ENCODE measurements around the gene MFAP3. TPM values are rescaled to one million over a fixed set of nuclear protein-coding genes. Genes with fewer than 3 reads are reported as not detected.

The MFAP3 gene
- total RNA-seq, 1 donor from 2014 or later: 163 TPM

DNA sequence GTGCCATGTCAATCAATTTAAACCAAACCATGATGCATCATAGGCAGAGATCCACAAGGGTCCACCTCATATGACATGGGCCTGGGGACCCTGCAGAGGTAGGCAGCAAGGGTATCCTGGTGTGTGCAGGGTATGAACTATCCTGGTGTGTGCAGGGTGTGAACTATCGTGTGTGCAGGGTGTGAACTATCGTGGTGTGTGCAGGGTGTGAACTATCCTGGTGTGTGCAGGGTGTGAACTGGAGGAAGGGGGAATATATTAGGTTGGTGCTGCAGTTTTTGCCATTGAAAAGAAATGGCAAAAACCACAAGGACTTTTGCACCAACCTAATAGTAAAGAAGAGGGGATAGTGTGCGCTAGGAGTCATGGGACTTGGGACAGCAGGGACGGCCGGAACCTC lies 50.0 kb downstream of the MFAP3 start:
- FAIRE-seq (no peak), DNase-seq (ENCODE audit: low spot score in 2 of 2) (no peak)

DNA sequence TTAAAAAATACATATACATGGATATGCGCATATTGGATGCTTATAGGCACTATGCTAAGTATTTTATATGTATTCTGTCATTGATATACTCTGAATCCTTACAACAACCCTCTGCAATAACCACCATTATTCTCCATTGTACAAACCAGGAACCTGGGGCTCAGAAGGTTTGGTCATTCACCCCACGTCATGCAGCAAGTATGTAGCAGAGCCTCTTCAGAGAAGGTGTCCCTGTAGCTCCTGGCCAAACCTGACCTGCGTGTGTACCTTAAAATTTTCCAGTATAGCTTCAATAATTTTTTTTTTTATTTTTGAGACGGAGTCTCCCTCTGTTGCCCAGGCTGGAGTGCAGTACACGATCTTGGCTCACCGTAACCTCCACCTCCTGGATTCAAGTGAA lies 51.9 kb downstream of the MFAP3 start:
- no peak for FAIRE-seq

DNA sequence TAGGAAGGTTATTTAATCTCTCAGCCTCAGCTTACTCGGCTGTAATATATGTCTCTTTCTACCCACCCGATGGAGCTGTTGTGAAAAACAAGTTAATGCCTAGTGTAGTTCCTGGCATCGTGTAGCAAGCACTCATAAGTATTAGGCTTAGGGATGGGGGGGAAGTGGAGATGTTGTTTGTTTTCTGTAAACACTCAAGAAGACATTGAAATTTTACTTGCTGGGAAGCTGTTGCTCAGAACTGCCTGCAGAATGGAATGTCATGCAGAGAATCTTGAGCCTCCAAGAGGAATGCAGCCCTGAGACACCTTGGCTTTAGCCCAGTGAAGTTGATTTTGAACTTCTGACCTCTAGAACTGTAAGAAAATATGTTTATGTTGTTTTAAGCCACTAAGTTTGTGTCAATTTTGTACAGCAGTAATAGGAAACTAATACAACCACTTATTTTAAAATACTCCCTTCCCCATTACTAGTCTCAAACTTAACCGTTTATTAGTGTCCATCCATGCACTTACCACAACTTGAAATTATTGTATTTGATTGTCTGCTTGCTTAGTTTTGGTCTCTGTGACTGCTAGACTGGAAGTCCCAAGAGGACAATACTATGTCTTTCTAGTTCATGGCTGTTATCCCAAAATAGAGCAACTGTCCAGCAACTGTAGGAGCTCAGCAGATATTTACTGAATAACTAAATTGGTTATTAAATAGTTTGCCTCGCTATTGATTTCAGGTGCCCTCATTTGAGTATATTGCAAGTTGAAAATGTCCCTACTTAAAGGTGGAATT lies 53.8 kb downstream of the MFAP3 start:
- FAIRE-seq: no peak
- DNase-seq (ENCODE audit: low spot score in 2 of 2): no peak

More for the DNA sequence above, 51.9 kb downstream of the MFAP3 start:
- DNase-seq (ENCODE audit: low spot score in 2 of 2): no peak

DNA sequence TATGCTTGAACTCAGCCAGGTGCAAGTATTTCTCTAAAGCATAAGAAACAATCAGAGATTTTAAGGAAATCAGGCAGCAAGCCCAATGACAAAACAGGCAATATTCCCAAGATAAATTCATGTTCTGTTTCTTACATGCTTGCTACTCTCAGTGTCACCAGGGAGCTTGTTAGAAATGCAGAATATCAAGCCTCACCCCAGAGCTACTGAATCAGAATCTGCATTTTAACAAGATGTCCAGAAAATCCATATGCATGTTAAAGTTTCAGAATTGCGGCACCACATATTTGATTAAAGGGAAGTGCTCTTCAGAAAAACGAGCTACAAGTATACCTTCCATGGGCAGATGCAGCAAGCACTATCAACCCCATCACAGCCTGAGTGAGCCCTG lies 54.4 kb downstream of the MFAP3 start:
- FAIRE-seq (no peak), DNase-seq (ENCODE audit: low spot score in 2 of 2) (no peak)

DNA sequence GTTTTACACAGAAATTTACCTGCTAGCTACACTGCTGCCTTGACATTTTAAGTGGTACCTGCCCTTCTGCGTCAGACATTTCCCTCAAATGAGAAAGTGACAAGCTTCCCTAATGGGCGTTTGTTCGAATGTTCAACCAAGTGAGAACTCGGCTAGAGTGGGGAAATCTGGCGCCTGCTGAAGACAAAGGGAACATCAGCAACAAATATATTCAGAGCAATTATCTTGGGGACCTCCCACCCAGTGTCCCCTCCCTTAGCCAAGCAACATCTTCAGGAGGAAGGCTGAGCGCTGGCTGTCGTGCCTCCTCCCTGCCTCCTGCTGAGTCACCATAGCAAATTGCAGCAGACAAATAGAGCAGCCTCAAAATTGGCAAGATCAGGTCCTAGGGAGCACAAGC lies 57.1 kb downstream of the MFAP3 start:
- DNase-seq (ENCODE audit: low spot score in 2 of 2) (no peak), FAIRE-seq (no peak)

DNA sequence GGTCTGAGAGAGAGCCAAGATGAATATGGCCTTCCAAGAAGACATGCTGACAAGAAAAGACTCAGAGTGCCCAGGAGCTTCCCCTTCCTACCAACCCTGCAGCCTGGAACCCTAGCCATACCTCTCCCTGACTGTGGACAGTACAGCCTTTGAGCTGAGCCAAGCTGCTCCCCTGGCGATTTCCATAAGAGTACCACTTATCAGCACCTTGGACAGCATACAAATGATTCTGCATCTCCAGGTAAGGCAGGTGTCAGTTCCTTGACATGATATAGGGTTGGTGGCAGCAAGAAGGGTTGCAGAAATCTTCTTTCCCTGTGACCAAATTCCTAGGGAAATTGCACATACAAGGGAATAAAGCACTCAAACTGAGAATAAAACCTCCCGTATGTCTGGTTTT lies 58.3 kb downstream of the MFAP3 start:
- FAIRE-seq: no peak
- DNase-seq (ENCODE audit: low spot score in 2 of 2): no peak

DNA sequence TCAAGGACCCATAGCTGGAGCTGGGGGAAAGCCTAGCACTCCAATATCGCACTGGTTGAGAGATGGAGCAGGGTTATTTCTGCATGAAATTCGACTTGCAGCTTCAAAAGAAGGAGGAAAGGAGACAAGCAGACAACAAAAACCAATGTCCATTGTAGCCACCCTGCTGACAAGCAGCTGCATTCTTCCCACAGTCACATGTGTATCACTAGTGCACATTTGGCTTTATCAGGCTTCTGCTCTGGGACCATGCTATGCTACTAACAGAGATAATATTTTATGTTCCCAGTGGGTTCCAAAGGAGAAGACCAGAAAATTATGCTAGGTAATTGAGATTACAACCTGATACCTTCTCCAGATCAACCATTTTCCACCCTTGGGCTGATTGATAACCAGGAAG lies 59.7 kb downstream of the MFAP3 start:
- FAIRE-seq (no peak), DNase-seq (ENCODE audit: low spot score in 2 of 2) (no peak)

DNA sequence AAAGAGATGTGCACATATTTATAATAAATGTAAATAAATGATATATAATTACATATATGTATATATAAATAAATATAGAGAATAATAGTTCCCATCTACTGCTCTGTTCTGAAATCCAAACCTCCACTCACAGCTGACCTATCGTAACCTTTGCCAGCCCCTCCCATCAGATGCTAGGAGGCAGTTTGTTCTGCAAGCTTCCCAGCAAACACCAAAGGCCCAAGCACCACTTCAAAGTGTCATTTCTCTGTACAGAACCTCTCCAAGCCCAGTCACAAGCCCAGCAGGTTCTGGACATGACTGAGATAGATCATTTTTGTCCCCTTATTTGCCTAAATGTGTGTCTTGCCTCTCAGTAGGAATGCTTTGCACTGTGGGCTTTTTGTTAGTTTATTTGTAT lies 62.4 kb downstream of the MFAP3 start:
- no peak for FAIRE-seq

DNA sequence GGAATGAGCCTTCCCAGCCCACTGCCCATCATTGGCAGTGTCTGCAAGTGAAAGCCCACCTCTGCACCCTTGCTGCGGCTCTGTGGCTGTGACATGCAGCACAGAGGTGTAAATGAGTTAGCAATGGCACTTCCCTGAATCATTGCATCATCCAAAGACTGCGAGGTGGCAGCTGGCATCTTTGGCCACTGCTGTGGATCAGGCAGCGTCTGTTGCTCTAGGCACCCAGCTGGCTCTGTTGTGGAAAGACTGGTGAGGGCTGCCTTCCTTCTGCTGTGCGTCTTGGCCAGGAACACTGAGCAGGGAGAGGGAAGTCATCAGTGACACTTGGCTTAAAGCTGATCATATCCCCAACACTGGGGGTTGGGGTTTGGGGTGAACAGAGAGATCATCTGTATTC lies 64.5 kb downstream of the MFAP3 start:
- FAIRE-seq (no peak), DNase-seq (ENCODE audit: low spot score in 2 of 2) (no peak)

More for the DNA sequence above, 62.4 kb downstream of the MFAP3 start:
- DNase-seq (ENCODE audit: low spot score in 2 of 2): no peak

Other genes starting within 250 kb of the MFAP3 start
- gene FAM114A2, start 57 bp upstream of the MFAP3 start, total RNA-seq: 21.2 TPM
- gene GALNT10, start 151.8 kb downstream of the MFAP3 start, total RNA-seq: 5.7 TPM

All from frontal cortex (tissue), 4 donors.